GM19099 (cell line): ENCODE measurements around the gene DTNB.

Experiments used
- POLR2A ChIP-seq: IDR thresholded peaks from 3 replicates; pipeline ENCODE4 v1.6.1; 2011; ENCODE audit warnings: low read depth; ENCODE audit not compliant: insufficient read length; ENCODE audit errors: extremely low read depth

The DTNB gene

GRCh38 chr2:25608718-25609117 lies 64.7 kb downstream of the DTNB start:
- no peak for TF ChIP-seq POLR2A

- no peak for TF ChIP-seq POLR2A
Measured at GRCh38 chr2:25606892-25607291, 66.5 kb downstream of the DTNB start.

DNA sequence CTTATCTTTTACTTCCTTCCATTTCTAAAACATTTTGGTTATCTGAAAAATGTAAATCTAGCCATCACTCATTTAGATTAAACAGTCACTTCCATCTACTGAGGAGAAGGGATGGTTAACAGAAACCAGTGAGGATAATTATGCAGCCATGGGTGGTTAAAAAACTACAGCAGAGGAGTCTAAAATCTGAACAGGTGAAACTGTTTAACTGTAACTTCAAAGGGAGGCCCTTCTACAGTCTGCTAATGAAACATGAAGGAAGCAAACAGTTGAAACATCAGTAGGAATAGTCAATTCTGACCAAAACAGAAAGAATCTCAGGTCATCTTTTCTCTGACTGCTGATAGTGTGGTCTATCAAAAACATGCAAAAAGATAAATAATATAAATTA lies 71.0 kb downstream of the DTNB start:
- no peak for TF ChIP-seq POLR2A

DNA sequence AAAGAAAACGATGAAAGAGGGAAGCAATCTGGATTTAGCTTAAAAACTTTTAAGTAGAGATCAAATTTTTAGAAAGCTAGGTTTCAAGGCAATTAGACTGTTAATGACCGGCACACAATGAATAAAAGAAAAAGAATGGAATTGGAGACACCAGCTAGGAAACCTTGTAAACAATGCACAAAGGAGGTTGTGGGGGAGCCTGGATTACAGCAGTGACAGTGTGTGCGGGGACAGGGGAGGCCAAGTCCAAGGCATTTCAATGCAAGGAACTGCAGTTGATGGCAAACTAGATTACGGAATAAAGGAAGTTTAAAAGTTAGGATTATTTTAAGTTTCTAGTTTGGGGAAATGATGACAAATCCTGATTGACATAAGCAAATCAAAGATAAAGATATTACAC lies 74.5 kb downstream of the DTNB start:
- no peak for TF ChIP-seq POLR2A

DNA sequence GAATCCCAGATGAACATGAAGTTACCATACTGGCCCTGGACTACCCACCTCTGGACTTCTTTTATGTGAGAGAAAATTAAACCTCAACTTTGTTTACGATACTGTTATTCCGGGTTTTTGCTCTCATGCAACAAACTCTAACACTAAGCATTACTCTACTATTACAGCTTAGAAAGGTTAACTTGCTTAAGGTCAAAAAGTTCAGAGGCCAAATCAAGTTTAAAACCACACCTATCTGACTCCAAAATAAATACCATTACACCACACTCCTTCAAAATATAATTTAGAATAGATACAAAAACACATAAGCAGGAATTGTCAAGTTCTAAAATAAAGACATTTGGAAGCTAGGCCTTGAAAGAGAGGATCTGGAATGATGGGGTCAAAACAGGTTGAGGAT lies 75.0 kb downstream of the DTNB start:
- TF ChIP-seq POLR2A = no peak

DNA sequence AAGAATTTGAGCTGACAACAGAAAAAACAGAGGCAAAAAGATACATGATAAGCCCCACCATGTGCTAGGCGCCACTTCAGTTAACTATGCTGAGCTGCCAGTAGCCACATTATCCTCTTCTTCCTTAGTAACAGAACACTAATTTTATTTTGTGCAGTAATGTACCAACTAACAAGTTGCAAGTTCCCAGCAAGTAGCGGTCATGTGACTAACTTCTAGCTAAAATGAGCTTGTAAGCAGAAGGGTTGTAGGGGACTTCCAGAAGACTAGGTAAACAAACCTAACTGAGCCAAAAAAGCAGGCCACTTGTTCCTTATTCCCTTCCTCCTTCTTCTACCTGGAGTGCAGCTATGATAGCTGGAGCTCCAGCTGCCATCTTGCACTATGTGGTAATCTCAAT lies 75.5 kb downstream of the DTNB start:
- TF ChIP-seq POLR2A = no peak

- TF ChIP-seq POLR2A = no peak
Measured at GRCh38 chr2:25596516-25597244, 76.7 kb downstream of the DTNB start.

DNA sequence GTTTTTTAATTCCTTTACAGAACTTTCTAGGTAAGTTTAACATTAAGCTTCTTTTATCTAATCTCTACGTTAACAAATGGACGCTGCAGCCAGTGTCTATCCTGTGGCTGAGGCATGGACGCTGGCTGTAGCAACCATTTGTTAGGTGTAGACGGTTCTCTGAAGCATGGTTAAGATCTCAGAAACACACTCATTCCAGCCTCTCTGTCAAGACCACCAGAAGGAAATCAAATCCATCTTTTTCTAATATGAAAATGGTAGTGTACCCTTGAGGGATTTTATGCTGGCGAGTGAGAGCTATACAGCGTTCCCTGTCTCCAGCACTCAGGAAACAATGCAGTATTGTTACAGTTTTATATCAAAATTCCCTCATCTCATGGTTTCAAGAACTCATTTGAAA lies 78.0 kb downstream of the DTNB start:
- TF ChIP-seq POLR2A = no peak

- no peak for TF ChIP-seq POLR2A
Measured at GRCh38 chr2:25594991-25595390, 78.4 kb downstream of the DTNB start.

DNA sequence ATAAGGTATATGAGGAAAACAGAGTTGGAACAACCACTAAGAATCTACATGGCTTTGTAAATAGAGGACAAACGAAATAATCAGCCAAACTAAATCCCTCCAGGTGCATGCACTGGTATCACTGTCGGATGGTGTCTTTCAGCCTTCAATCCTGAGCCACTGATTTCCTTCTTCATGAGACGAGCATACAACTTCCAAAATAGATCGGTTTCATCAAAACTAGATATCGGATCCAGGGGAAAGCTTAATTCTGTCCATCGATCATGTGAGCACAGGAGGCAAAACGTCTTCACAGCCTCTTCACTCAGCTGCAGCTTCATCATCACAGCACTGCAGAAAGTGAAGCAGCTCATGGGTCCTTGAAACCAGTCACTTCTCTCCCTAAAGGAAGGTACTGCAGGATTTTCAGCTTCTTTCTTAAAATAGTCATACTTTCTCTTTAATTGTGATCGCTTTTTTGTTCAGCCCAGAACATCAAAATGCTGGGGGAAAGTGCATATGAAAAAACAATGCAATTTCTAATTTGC lies 80.5 kb downstream of the DTNB start:
- TF ChIP-seq POLR2A = no peak

GRCh38 chr2:25590921-25591505 lies 82.4 kb downstream of the DTNB start:
- no peak for TF ChIP-seq POLR2A

GRCh38 chr2:25589676-25590205 lies 83.6 kb downstream of the DTNB start:
- TF ChIP-seq POLR2A = no peak

DNA sequence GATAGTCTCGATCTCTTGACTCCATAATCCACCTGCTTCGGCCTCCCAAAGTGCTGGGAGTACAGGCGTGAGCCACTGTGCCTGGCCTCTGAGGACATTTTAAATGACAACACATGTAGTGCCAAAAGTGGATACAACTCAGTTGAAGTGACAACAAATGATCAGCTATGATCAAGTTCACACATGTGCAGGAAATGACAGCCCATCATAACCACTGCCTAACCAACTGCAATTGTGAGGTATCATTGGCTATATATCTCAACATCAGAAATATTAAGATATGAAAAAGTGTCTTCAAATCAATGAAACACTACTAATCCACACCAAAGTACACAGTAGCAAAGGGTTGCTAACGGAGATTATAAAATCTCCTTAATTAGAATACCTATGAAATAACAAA lies 84.8 kb downstream of the DTNB start:
- TF ChIP-seq POLR2A = no peak

DNA sequence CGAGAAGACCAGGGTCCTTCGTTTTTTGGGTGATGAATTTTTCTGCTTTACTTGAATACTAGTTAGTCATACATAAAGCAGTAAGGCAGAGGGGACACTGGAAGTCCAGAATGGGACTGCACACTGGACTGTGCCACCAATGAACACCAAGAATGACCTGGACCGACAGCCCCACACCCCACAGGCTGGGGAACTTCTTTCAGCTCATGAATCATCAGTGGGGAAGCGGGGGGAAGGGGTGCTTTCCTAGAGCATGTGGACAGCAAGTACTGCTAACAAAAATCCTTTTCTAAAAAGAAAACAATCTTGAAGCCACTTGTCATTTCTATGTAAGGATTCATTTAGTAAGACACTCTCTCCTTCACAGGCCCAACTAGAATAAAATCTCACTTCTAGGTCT lies 86.0 kb downstream of the DTNB start:
- TF ChIP-seq POLR2A = no peak

DNA sequence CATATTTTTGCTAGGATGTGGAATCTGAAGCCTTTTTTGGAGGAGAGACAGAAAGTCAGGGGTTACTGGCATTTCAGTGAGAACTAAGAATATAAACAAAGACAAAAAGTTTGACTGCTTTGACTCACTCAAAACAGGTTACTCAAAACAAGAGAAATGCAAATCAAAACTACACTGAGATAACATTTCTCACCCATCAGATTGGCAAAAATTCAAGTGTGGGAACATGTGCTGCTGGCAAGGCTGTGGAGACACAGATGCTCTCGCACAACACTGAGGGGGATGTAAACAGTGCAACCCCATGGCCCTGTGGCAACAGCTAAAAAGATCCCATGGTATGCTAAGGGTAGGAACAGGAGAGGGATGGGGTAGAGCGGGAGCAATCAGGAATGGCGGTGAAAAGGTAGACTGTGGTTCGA lies 86.6 kb downstream of the DTNB start:
- TF ChIP-seq POLR2A = no peak

DNA sequence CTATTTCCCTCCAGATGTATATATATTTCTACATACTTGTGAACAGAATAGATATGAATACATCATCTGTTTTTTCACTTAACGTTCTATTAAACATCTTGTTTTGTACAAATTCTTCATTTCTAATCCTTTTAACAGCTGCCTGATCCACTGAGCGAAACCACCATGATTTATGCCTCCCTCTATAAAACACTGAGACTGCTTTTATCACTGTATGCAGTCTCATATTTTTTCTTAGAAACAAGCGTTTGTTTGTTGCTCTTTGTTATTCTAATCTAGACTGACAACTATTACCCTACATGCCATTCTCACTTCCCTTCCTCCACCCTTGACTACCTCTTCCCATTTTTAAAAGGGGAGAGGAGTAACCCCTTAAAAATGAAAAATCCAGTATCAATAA lies 88.2 kb downstream of the DTNB start:
- TF ChIP-seq POLR2A = no peak
